ENCODE measurements around the gene PRR5L.

DNA sequence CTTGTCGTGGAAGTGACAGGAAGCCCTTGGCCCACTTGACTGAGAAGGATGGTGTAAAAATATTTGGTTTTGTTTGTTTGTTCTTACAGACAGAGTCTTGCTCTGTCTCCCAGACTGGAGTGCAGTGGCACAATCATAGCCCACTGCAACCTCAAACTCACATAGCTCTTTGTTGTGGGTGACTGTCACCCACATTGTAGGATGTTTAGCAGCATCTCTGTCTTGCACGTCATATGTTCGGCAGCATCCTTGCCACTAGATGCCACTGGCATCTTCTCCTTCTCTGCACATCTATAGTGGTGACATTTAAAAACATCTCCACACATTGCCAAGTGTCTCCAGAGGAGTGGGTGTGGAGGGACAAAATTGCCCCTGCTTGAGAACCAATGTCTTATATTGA is 56.8 kb downstream of the PRR5L start:
- no peak for TF ChIP-seq GATA2 (IDR thresholded peaks at IDR 0.05; ENCODE audit: low read depth, low read length)
- no peak for TF ChIP-seq GATA3 (IDR thresholded peaks at IDR 0.05; ENCODE audit: low read depth, low read length)
